HepG2 (cell line): ENCODE data around the gene RXRG. TPM values are rescaled to one million over a fixed set of nuclear protein-coding genes. Genes with fewer than 3 reads are reported as not detected.

ENCODE experiments used
- ATAC-seq: fragments of 200-7000 bp; cut with Tn5 transposase; 3 replicates; pipeline ENCODE4 v1.9.1; 2020; ENCODE audit warnings: mild to moderate bottlenecking, moderate library complexity
- BruUV-seq: library from RNA; stranded (reverse); fragments of 400-500 nt; replicated peaks from 2 replicates; lab custom pipeline; 2021; lab: Mats Ljungman, UMichigan
- CTCF ChIA-PET: fragments of 300-600 bp; formaldehyde crosslinking; extraction: SDS; loops from one replicate; lab custom pipeline; 2021; ENCODE audit warnings: low total read pairs, inconsistent platforms, low intra/inter-chr PET ratio; lab: Yijun Ruan, JAX
- POLR2A ChIA-PET: fragments of 350-600 bp; sonication (Branson Sonifier 250); formaldehyde crosslinking; loops from one replicate; lab custom pipeline; 2020; ENCODE audit warnings: antibody characterized with exemption, inconsistent platforms; lab: Yijun Ruan, JAX
- DNase-seq: peaks from one replicate; pipeline ENCODE4 v3.0.0-alpha.2; 2015; ENCODE audit warnings: low spot score
- FAIRE-seq: peaks from 3 replicates; lab custom pipeline; 2011; peaks lifted over from hg19 to GRCh38; lab: Jason Lieb, UNC
- H2AFZ ChIP-seq: one replicate; pipeline ENCODE4 v1.6.1; 2011; ENCODE audit warnings: low read length, inconsistent platforms
- H3K27ac ChIP-seq: fragments of 300-600 bp; 3 replicates; pipeline ENCODE4 v1.8.0; 2011; ENCODE audit warnings: mixed run types, mild to moderate bottlenecking, mixed read lengths, low read length, inconsistent platforms; ENCODE audit not compliant: insufficient read depth; ENCODE audit errors: extremely low read length
- H3K27me3 ChIP-seq, 2 experiments: fragments of 200-600 bp in 1 of 2; 2 replicates in 1 of 2; 3 replicates in 1 of 2; pipeline versions ENCODE4 v1.6.0 to v1.8.0; 2011; ENCODE audit warnings: low read length in 2 of 2, mild to moderate bottlenecking in 2 of 2, moderate library complexity in 2 of 2, inconsistent platforms in 1 of 2; ENCODE audit not compliant: insufficient read depth in 2 of 2, control insufficient read depth in 1 of 2
- H3K36me3 ChIP-seq, 2 experiments: fragments of 200-600 bp in 1 of 2; replicated peaks in 1 of 2; 2 replicates in 1 of 2; 3 replicates in 1 of 2; pipeline versions ENCODE4 v1.5.1 to v1.8.0; 2011; ENCODE audit warnings: low read length in 2 of 2, inconsistent platforms in 1 of 2; ENCODE audit not compliant: insufficient read depth in 2 of 2, control insufficient read depth in 1 of 2
- H3K4me1 ChIP-seq: 2 replicates; pipeline ENCODE4 v1.5.1; 2012; ENCODE audit warnings: low read length, inconsistent platforms; ENCODE audit not compliant: insufficient read depth
- H3K4me2 ChIP-seq: 2 replicates; pipeline ENCODE4 v1.6.0; 2011; ENCODE audit warnings: low read depth, low read length, inconsistent platforms
- H3K4me3 ChIP-seq, 3 experiments: fragments of 200-600 bp in 1 of 3; sonication (generic), shearing (Covaris generic) in 1 of 3; replicated peaks in 1 of 3; 2 replicates each; pipeline ENCODE4 v1.5.1; 2011 to 2016; ENCODE audit warnings: low read length in 3 of 3, inconsistent platforms in 2 of 3, low read depth in 2 of 3, mild to moderate bottlenecking in 2 of 3, control low read depth in 1 of 3, mixed read lengths in 1 of 3; ENCODE audit not compliant: insufficient read depth in 1 of 3
- H3K79me2 ChIP-seq: one replicate; pipeline ENCODE4 v1.6.1; 2011; ENCODE audit warnings: low read length, inconsistent platforms; ENCODE audit not compliant: insufficient read depth
- H3K9ac ChIP-seq: 2 replicates; pipeline ENCODE4 v1.6.0; 2011; ENCODE audit warnings: mild to moderate bottlenecking, low read depth, low read length, inconsistent platforms; ENCODE audit not compliant: insufficient read depth
- H3K9me3 ChIP-seq: 2 replicates; pipeline ENCODE4 v1.5.1; 2012; ENCODE audit warnings: mild to moderate bottlenecking, low read length
- H4K20me1 ChIP-seq: 2 replicates; pipeline ENCODE4 v1.6.0; 2011; ENCODE audit warnings: inconsistent platforms, mild to moderate bottlenecking, low read length, moderate library complexity; ENCODE audit not compliant: insufficient read depth
- HMG20A ChIP-seq: IDR thresholded peaks from 2 replicates; pipeline ENCODE4 v1.6.1; 2016; ENCODE audit warnings: borderline replicate concordance
- JUN ChIP-seq: sonication (generic); formaldehyde crosslinking; IDR thresholded peaks from 2 replicates; pipeline ENCODE4 v1.4.0; 2020; ENCODE audit warnings: mild to moderate bottlenecking, missing genetic modification reagents
- MNT ChIP-seq: fragments of 450-650 bp; IDR thresholded peaks from 2 replicates; pipeline ENCODE4 v1.6.1; 2016
- PTBP1 ChIP-seq: fragments of 200-400 bp; formaldehyde crosslinking; IDR thresholded peaks from 2 replicates; pipeline ENCODE4 v1.6.1; 2018; ENCODE audit warnings: low read length, low read depth; ENCODE audit not compliant: poor library complexity, severe bottlenecking
- TBL1XR1 ChIP-seq: fragments of 150-350 bp; IDR thresholded peaks from 2 replicates; pipeline ENCODE4 v1.6.1; 2014; ENCODE audit warnings: borderline replicate concordance, low read length; ENCODE audit not compliant: partially characterized antibody
- ZNF180 ChIP-seq: sonication (generic); formaldehyde crosslinking; IDR thresholded peaks from 2 replicates; pipeline ENCODE4 v1.4.0; 2020; ENCODE audit warnings: low read depth, missing genetic modification reagents, borderline replicate concordance
- ZSCAN25 ChIP-seq: sonication (generic); formaldehyde crosslinking; IDR thresholded peaks from 2 replicates; pipeline ENCODE4 v1.8.0; 2022; ENCODE audit warnings: mild to moderate bottlenecking, missing genetic modification reagents
- ZXDC ChIP-seq: sonication (generic); formaldehyde crosslinking; IDR thresholded peaks from 2 replicates; pipeline ENCODE4 v1.5.0; 2020; ENCODE audit warnings: mild to moderate bottlenecking, missing genetic modification reagents
- WGBS: methylation state at CpG from one replicate; pipeline ENCODE4 v1.1.6; 2017; ENCODE audit warnings: low lambda C conversion rate; 5-methylcytosine and 5-hydroxymethylcytosine counted together
- in situ Hi-C: cut with HindIII; loops from 2 replicates; pipeline ENCODE4 v1.10.0; 2017; ENCODE audit warnings: low pct_unique_long_range_greater_than_20kb; ENCODE audit not compliant: extremely low pct_ligation_motif_present
- intact Hi-C: fragments of 100-400 bp; cut with micrococcal nuclease; formaldehyde crosslinking; loops from one replicate; pipeline ENCODE4 v1.10.0; 2022; ENCODE audit not compliant: unreplicated experiment
- polyA plus RNA-seq, 8 experiments: library from polyadenylated mRNA; depleted of rRNA in 3 of 8; stranded (reverse) in 7 of 8; unstranded in 1 of 8; fragments of >200 nt; fragmentation: Illumina TruSeq in 4 of 8; extraction: Trizol in 4 of 8; gene quantifications; 2 replicates each; pipeline versions ENCODE4 v1.2.1 to v1.2.3, GENCODE V29; 2011 to 2016; ENCODE audit warnings: low read depth in 4 of 8, missing spikeins in 1 of 8, mixed read lengths in 1 of 8; ENCODE audit not compliant: insufficient read depth in 1 of 8
- total RNA-seq, 5 experiments: library from RNA; depleted of rRNA; stranded (reverse); fragments of >200 nt; fragmentation: Illumina TruSeq; extraction: Trizol; gene quantifications; 2 replicates each; pipeline ENCODE4 v1.2.3, GENCODE V29; 2016; ENCODE audit warnings: low read depth in 1 of 5

The RXRG gene
- total and polyA plus RNA-seq, 2 of the 13 experiments (the other 11 are each of a cell fraction or from before 2014, with no cell fraction given): not detected

- WGBS: 12% methylated on average over 3 of the region's 3 CpGs
- POLR2A ChIA-PET: no interaction called here
- Histone ChIP-seq H3K27me3 (no peaks in the 10 kb centered on the region), H3K4me2 (no peak overlapping the region), H3K4me3 (no peak overlapping the region), H4K20me1 (no peaks in the 10 kb centered on the region), H3K79me2 (no peaks in the 10 kb centered on the region), H3K4me1 (no peaks in the 10 kb centered on the region), H3K9ac (no peak overlapping the region), H3K27ac (no peak overlapping the region), H2AFZ (no peak overlapping the region), H3K9me3 (no peaks in the 10 kb centered on the region), H3K36me3 (no peaks in the 10 kb centered on the region)
- FAIRE-seq (no peak), ATAC-seq (no peak; the same call in 2 of the 3 replicates), DNase-seq (no peak)
- TF ChIP-seq PTBP1: no peak
- TF ChIP-seq JUN: no peak
- no peak for TF ChIP-seq ZNF180 (CRISPR knock-in tag)
- TF ChIP-seq MNT: no peak
- TF ChIP-seq TBL1XR1: no peak
- no peak for TF ChIP-seq ZSCAN25 (CRISPR knock-in tag)
- no peak for TF ChIP-seq ZXDC
- no peak for TF ChIP-seq HMG20A
- in situ Hi-C loops: no loop called here
- BruUV-seq: no TSS peak
- intact Hi-C loops: no loop called here
- CTCF ChIA-PET: no interaction called here
Observed at GRCh38 chr1:165454091-165454610, 9.2 kb upstream of the RXRG start.
